Measurements from ENCODE around the gene PITX2. TPM values are rescaled to one million over a fixed set of nuclear protein-coding genes. Genes with fewer than 3 reads are reported as not detected.

Gene PITX2
- total and polyA plus RNA-seq, 10 of the 15 experiments (the other 5 are each of a cell fraction or from before 2014, with no cell fraction given) = not detected

DNA sequence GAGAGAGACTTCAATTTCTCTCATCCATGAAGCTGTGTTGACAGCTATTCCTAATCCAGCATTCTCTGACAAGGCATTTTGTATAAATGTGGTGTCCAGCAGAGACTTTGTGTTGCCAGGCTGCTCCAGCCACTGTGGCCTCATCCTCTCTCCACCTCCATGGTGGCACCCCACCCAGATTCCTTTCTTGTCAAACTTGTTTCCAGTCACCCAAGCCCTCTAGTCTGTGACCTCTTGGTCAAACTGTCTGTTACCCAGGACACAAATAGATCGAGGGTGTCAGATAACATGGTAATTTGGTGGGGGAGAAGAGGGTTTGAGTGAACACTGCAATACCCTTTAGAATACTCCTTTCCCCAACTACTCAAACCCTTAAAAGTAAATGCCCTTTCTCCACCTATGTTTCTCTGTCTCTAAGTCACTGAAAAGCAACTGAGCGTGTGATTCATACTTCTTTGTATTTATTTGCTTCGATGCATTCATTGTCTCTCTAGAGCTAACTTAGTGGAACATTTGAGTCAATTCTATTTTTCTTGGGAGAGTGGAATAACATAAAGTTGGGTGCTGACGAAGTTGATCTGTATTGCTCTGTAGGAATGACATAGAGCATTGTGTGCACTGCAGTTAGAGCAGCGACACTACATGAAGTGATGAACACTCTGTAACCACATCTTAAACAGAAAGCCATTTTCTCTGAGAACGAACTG, 13.7 kb downstream of the PITX2 start (continued):
- TF ChIP-seq CUX1 (IDR thresholded peaks at IDR 0.05; ENCODE audit: insufficient replicate concordance, low read depth, low read length) (no peak), POU2F2 (IDR thresholded peaks at IDR 0.05; ENCODE audit: borderline replicate concordance, low read depth, low read length) (no peak), FOS (IDR thresholded peaks at IDR 0.05; ENCODE audit: borderline replicate concordance, extremely low read depth, insufficient read length) (no peak), MEF2A (IDR thresholded peaks at IDR 0.05; ENCODE audit: insufficient read depth, low read depth, low read length) (no peak)
- TF ChIP-seq, protein P1, sequence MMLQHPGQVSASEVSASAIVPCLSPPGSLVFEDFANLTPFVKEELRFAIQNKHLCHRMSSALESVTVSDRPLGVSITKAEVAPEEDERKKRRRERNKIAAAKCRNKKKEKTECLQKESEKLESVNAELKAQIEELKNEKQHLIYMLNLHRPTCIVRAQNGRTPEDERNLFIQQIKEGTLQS (IDR thresholded peaks at IDR 0.05; ENCODE audit: borderline replicate concordance, extremely low read depth, low read depth, low read length) = no peak

GRCh38 chr4:110605077-110605476, 17.8 kb downstream of the PITX2 start:
- no peak overlapping the region for H3K27ac ChIP-seq (ENCODE audit: control insufficient read depth, insufficient read depth)
- H3K4me3 ChIP-seq = no peak overlapping the region
- ChIA-PET RAD21 (ENCODE audit: unreplicated experiment) (no interaction called here), CTCF (no interaction called here), POLR2A (interaction anchor here (0.7 kb wide), 1 partner anchor 1409 kb away, joined by 3 read pairs; no protein-coding TSS in a partner anchor), SMC1A (ENCODE audit: uncharacterized antibody, unreplicated experiment) (no interaction called here)
- no peaks in the 10 kb centered on the region for H3K9me3 ChIP-seq (replicated peaks; ENCODE audit: control insufficient read depth, insufficient read depth, low read length)
- DNase-seq (ENCODE audit: low read depth, low spot score) (no peak), ATAC-seq (no peak), FAIRE-seq (no peak)
- H4K20me1 ChIP-seq (ENCODE audit: control insufficient read depth, insufficient read depth) = no peaks in the 10 kb centered on the region
- BruUV-seq (replicated peaks) = no TSS peak
- H2AFZ ChIP-seq (ENCODE audit: control insufficient read depth, low read depth, low read length) = no peak overlapping the region
- no peak overlapping the region for H3K4me2 ChIP-seq (ENCODE audit: control insufficient read depth, insufficient read depth)
- WGBS (ENCODE audit: insufficient coverage, insufficient replicate concordance, low lambda C conversion rate, missing lambda C conversion rate) = 44% methylated on average over 1 of the region's 1 CpG
- H3K36me3 ChIP-seq (ENCODE audit: control insufficient read depth in 2 of 2, insufficient read depth in 2 of 2, low read length in 1 of 2) = no peaks in the 10 kb centered on the region
- H3K27me3 ChIP-seq (replicated peaks in 1 of 2; ENCODE audit: control insufficient read depth in 2 of 2, insufficient read depth in 2 of 2, low read length in 1 of 2) = no peaks in the 10 kb centered on the region; a peak in 3 of 4 replicates
- no peaks in the 10 kb centered on the region for H3K79me2 ChIP-seq (ENCODE audit: control insufficient read depth, insufficient read depth, low read length)
- in situ Hi-C loops (cut with MboI) = no loop called here
- H3K4me1 ChIP-seq (ENCODE audit: control insufficient read depth, insufficient read depth, low read length) = no peaks in the 10 kb centered on the region
- H3K9ac ChIP-seq (ENCODE audit: control insufficient read depth, insufficient read depth, low read length) = no peak overlapping the region
- intact Hi-C loops (cut with micrococcal nuclease; ENCODE audit: unreplicated experiment) = no loop called here
- TF ChIP-seq MEF2A (IDR thresholded peaks at IDR 0.05; ENCODE audit: insufficient read depth, low read depth, low read length) = no peak
- TF ChIP-seq, protein P2, sequence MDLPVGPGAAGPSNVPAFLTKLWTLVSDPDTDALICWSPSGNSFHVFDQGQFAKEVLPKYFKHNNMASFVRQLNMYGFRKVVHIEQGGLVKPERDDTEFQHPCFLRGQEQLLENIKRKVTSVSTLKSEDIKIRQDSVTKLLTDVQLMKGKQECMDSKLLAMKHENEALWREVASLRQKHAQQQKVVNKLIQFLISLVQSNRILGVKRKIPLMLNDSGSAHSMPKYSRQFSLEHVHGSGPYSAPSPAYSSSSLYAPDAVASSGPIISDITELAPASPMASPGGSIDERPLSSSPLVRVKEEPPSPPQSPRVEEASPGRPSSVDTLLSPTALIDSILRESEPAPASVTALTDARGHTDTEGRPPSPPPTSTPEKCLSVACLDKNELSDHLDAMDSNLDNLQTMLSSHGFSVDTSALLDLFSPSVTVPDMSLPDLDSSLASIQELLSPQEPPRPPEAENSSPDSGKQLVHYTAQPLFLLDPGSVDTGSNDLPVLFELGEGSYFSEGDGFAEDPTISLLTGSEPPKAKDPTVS (IDR thresholded peaks at IDR 0.05; ENCODE audit: low read depth, low read length) = no peak
- TF ChIP-seq SIN3A (IDR thresholded peaks at IDR 0.05; ENCODE audit: low read depth, low read length) = no peak
- TF ChIP-seq LARP7 (IDR thresholded peaks at IDR 0.05) = no peak
- no peak for TF ChIP-seq ZNF622 (IDR thresholded peaks at IDR 0.05)
- TF ChIP-seq EED (IDR thresholded peaks at IDR 0.05; ENCODE audit: low read depth) = no peak
- TF ChIP-seq, protein P3, sequence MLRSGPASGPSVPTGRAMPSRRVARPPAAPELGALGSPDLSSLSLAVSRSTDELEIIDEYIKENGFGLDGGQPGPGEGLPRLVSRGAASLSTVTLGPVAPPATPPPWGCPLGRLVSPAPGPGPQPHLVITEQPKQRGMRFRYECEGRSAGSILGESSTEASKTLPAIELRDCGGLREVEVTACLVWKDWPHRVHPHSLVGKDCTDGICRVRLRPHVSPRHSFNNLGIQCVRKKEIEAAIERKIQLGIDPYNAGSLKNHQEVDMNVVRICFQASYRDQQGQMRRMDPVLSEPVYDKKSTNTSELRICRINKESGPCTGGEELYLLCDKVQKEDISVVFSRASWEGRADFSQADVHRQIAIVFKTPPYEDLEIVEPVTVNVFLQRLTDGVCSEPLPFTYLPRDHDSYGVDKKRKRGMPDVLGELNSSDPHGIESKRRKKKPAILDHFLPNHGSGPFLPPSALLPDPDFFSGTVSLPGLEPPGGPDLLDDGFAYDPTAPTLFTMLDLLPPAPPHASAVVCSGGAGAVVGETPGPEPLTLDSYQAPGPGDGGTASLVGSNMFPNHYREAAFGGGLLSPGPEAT (IDR thresholded peaks at IDR 0.05; ENCODE audit: low read depth) = no peak
- no peak for TF ChIP-seq JUNB (IDR thresholded peaks at IDR 0.05)
